ENCODE results near the gene AP2B1.
A peak's percentile ranks its signal among the peaks of the same experiment; 100 is the strongest.

Gene AP2B1

DNA sequence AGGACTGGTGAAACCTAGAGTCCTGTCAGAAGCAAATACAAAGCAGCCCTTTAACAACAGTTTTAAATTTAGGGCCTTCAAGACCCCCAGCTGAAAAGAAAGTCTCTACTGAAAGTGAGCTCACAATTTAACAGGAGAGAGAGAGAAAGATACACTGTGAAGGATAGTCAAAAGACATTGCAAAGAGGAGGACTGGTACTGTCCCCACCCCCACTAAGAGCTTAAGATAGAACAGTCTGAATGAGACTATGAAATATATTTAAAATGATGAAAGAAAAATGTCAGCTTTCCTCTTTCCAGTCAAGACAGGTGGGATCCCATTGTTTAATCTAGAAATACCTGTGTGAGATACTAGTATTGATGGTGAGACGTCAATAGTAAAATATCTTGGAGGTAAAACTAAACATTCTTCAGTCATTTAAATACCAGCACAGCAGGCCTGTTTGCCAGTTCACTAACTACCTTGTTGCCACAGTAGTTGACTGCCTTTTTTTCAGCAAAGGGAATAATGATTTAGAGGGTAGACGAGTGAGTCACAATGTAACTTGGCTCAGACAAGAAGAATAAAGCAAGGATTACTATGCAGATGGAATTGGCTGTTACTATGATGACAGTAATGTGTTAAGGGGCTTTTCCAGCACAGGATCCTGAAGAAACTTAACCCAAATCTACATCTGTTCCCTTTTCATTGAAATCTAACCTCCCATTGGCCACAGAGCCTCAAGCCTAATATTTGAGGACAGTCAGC, 97.1 kb downstream of the AP2B1 start:
- DNase-seq (ENCODE audit: low read depth) = peak; percentile 31
- H3K4me3 ChIP-seq (replicated peaks; ENCODE audit: low read depth, low read length) = no peak overlapping the region
- TF ChIP-seq CTCF (IDR thresholded peaks at IDR 0.05; ENCODE audit: low read length, missing control alignments) = no peak

GRCh38 chr17:35692512-35693210, 105.5 kb downstream of the AP2B1 start:
- no peak for TF ChIP-seq CTCF (IDR thresholded peaks at IDR 0.05; ENCODE audit: low read length, missing control alignments)
- DNase-seq (ENCODE audit: low read depth) = no peak
- no peak overlapping the region for H3K4me3 ChIP-seq (replicated peaks; ENCODE audit: low read depth, low read length)

DNA sequence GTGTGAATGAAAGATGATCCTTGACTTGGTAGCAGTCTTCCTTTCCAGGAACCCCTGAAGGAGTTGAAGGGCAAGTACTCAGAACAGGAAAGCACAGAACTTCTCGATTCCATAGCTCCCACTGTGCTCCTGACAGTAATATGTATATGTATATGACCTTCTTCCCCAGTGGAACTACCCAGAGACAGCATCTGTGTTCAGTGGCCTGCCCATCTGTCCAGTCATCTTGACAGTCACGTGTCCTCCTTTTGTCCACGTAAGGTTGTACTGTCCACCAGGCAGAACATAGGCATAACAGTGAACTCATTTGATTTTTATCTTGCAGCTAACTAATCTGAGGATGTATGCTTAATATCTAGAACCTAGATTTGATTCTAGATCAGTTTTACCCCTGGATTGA, 106.5 kb downstream of the AP2B1 start:
- TF ChIP-seq CTCF (IDR thresholded peaks at IDR 0.05; ENCODE audit: low read length, missing control alignments) = no peak

DNA sequence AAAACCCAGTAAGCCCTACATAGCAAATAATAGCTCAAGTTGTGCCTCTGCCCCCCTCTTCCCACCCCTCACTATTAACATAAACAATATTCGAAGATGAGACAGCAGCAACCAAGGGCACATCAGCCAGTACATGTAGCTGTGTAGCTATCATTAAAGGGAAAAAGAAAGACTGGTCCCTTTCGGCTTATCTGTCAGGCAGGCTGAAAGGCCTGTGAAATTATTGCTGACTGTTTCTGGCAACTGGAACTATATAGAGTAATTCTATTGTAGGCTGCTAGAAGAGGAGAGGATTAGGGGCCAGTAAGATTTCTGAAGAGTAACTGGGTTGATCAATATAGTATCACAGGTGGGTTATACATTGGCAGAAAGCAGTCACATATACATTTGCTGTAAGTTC, 107.8 kb downstream of the AP2B1 start:
- no peak for TF ChIP-seq CTCF (IDR thresholded peaks at IDR 0.05; ENCODE audit: low read length, missing control alignments)
- no peak for DNase-seq (ENCODE audit: low read depth)
- no peak overlapping the region for H3K4me3 ChIP-seq (replicated peaks; ENCODE audit: low read depth, low read length)

More for the DNA sequence above, 106.5 kb downstream of the AP2B1 start:
- DNase-seq (ENCODE audit: low read depth) = no peak
- H3K4me3 ChIP-seq (replicated peaks; ENCODE audit: low read depth, low read length) = no peak overlapping the region

- TF ChIP-seq CTCF (IDR thresholded peaks at IDR 0.05; ENCODE audit: low read length, missing control alignments) = no peak
- H3K4me3 ChIP-seq (replicated peaks; ENCODE audit: low read depth, low read length) = no peak overlapping the region
- no peak for DNase-seq (ENCODE audit: low read depth)
Observed at GRCh38 chr17:35695613-35696012, 108.5 kb downstream of the AP2B1 start.

DNA sequence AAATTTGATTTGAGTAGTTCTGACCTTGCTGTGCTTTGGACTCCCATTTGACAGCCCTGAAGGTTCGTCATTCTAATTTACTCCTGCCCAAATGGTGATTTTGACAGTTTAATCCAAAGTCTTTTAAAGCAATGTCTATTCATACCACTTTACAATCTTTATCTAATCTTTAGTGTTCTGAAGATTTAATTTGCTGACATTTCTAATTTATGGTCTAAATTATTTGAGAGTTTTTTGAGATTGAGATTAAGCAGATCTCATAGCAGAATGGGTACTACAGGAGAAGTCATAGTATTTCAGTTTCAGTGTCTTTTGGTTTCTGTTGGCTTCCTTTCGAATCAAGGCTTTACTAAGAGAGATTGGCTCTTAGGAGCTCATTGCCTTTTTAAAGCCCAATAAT, 111.7 kb downstream of the AP2B1 start:
- TF ChIP-seq CTCF (IDR thresholded peaks at IDR 0.05; ENCODE audit: low read length, missing control alignments) = no peak
- H3K4me3 ChIP-seq (replicated peaks; ENCODE audit: low read depth, low read length) = no peak overlapping the region
- DNase-seq (ENCODE audit: low read depth) = no peak
